Omental fat pad (tissue), 4 donors: Measurements from ENCODE around the gene RNF14. TPM values are rescaled to one million over a fixed set of nuclear protein-coding genes. Genes with fewer than 3 reads are reported as not detected.
"Not testable (repeated sequence)": the region's sequence is repeated elsewhere in the genome, so short reads cannot be mapped to it uniquely, and the experiment has no call there.

ENCODE experiments used
- ATAC-seq: fragments of 150-250 bp; one replicate; pipeline ENCODE4 v1.9.1; 2016; ENCODE audit warnings: mild to moderate bottlenecking, moderate library complexity; ENCODE audit not compliant: low FRiP score
- DNase-seq: peaks from one replicate; pipeline ENCODE4 v3.0.0-alpha.2; 2019; ENCODE audit warnings: low spot score
- CTCF ChIP-seq, 3 donors: fragments of 450-650 bp; IDR thresholded peaks; one replicate each; pipeline ENCODE4 v1.5.1; 2016 to 2017; ENCODE audit warnings: antibody characterized with exemption in 3 of 3, mild to moderate bottlenecking in 3 of 3, moderate library complexity in 2 of 3
- total RNA-seq, 4 donors: library from RNA; depleted of rRNA; stranded (reverse); fragments of >200 nt; gene quantifications; one replicate each; pipeline ENCODE4 v1.1.0, GENCODE V29; 2016

Gene RNF14
- total RNA-seq, 4 donors from 2014 or later: 47.3 to 107 (median 66.7) TPM

- ATAC-seq: peak; percentile 98
- TF ChIP-seq CTCF (IDR thresholded peaks at IDR 0.05): no peak
- DNase-seq: peak; percentile 54
Measured at GRCh38 chr5:142024771-142025304, 55.9 kb downstream of the RNF14 start.

GRCh38 chr5:142025637-142026036 lies 56.7 kb downstream of the RNF14 start:
- no peak for TF ChIP-seq CTCF (IDR thresholded peaks at IDR 0.05)
- DNase-seq (no peak), ATAC-seq (no peak)

- no peak for ATAC-seq
- no peak for TF ChIP-seq CTCF (IDR thresholded peaks at IDR 0.05)
- no peak for DNase-seq
Measured at GRCh38 chr5:142032150-142032549, 63.2 kb downstream of the RNF14 start.

- ATAC-seq (peak; percentile 33), DNase-seq (no peak)
- no peak for TF ChIP-seq CTCF (IDR thresholded peaks at IDR 0.05)
Measured at GRCh38 chr5:142032747-142033631, 64.1 kb downstream of the RNF14 start.

- DNase-seq, ATAC-seq: not testable (repeated sequence)
Measured at GRCh38 chr5:142033632-142034567, 65.0 kb downstream of the RNF14 start.

GRCh38 chr5:142034994-142035393 lies 66.1 kb downstream of the RNF14 start:
- no peak for ATAC-seq
- no peak for DNase-seq
- no peak for TF ChIP-seq CTCF (IDR thresholded peaks at IDR 0.05)

- no peak for TF ChIP-seq CTCF (IDR thresholded peaks at IDR 0.05)
- ATAC-seq: no peak
Measured at GRCh38 chr5:142036918-142037317, 68.0 kb downstream of the RNF14 start.

GRCh38 chr5:142037599-142037998 lies 68.7 kb downstream of the RNF14 start:
- not testable (repeated sequence) for ATAC-seq, DNase-seq

More at GRCh38 chr5:142036918-142037317, 68.0 kb downstream of the RNF14 start:
- DNase-seq: no peak
